Astrocyte (in vitro differentiated cells and primary cell): ENCODE measurements around the gene SEMA7A.

Experiments
- CTCF ChIP-seq: IDR thresholded peaks from 2 replicates; pipeline ENCODE4 v1.5.1; 2011; ENCODE audit warnings: low read depth, mild to moderate bottlenecking, inconsistent platforms, low read length, moderate library complexity; ENCODE audit not compliant: insufficient read depth
- EZH2 ChIP-seq: IDR thresholded peaks from 2 replicates; pipeline ENCODE4 v1.6.1; 2012; ENCODE audit warnings: mild to moderate bottlenecking, low read length, inconsistent platforms; ENCODE audit not compliant: insufficient read depth

- TF ChIP-seq CTCF (no peak), EZH2 (no peak)
Observed at GRCh38 chr15:74466570-74466969, 32.8 kb upstream of the SEMA7A start.
